ENCODE data around the gene CLCN6.

DNA sequence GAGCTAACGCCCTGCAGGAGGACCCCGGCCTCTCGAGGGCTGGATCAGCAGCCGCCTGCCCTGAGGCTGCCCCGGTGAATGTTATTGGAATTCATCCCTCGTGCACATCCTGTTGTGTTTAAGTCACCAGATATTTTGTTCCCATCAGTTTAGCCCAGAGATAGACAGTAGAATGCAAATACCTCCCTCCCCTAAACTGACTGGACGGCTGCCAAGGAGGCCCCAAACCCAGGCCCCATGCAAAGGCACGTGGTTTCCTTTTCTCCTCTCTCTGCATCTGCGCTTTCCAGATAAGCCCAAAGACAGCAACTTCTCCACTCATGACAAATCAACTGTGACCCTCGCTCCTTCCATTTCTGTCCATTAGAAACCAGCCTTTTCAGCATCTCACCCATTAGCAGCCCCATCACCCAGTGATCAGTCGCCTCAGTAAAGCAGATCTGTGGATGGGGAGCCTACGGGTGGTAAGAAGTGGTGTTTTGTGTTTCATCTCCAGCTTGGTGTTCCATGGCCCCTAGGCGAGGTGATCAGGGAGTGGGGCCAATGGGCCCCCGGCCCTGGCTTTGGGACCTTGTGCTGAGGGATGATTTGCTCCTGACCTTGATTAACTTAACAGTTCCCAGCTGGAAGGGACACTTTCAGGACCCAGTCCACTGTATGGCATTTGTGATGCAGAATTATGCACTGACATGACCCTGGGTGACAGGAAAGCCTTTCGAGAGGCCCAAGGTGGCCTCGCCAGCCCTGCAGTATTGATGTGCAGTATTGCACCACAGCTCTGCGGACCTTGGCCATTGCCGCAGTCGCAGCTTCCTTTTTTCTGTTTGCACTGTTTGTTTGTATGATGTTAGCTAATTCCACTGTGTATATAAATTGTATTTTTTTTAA is 36.4 kb downstream of the CLCN6 start:
- TF ChIP-seq, protein P1, sequence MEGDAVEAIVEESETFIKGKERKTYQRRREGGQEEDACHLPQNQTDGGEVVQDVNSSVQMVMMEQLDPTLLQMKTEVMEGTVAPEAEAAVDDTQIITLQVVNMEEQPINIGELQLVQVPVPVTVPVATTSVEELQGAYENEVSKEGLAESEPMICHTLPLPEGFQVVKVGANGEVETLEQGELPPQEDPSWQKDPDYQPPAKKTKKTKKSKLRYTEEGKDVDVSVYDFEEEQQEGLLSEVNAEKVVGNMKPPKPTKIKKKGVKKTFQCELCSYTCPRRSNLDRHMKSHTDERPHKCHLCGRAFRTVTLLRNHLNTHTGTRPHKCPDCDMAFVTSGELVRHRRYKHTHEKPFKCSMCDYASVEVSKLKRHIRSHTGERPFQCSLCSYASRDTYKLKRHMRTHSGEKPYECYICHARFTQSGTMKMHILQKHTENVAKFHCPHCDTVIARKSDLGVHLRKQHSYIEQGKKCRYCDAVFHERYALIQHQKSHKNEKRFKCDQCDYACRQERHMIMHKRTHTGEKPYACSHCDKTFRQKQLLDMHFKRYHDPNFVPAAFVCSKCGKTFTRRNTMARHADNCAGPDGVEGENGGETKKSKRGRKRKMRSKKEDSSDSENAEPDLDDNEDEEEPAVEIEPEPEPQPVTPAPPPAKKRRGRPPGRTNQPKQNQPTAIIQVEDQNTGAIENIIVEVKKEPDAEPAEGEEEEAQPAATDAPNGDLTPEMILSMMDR (IDR thresholded peaks at IDR 0.05; ENCODE audit: low read length) = no peak
- TF ChIP-seq EZH2phosphoT487 (IDR thresholded peaks at IDR 0.05; ENCODE audit: low read length) = no peak

Measured in MM.1S (cell line).